HUES48 (cell line): Measurements from ENCODE around the gene ABCB8.
A peak's percentile ranks its signal among the peaks of the same experiment; 100 is the strongest.

ENCODE experiments used
- H3K27ac ChIP-seq: one replicate; pipeline ENCODE4 v1.7.0; 2013; ENCODE audit warnings: low read depth, low read length, inconsistent platforms
- H3K27me3 ChIP-seq: 2 replicates; pipeline ENCODE4 v1.6.1; 2013; ENCODE audit warnings: mild to moderate bottlenecking, low read length; ENCODE audit not compliant: control insufficient read depth, insufficient read depth
- H3K36me3 ChIP-seq: 2 replicates; pipeline ENCODE4 v1.6.1; 2013; ENCODE audit warnings: low read length; ENCODE audit not compliant: control insufficient read depth, insufficient read depth
- H3K4me1 ChIP-seq: 2 replicates; pipeline ENCODE4 v1.6.1; 2013; ENCODE audit warnings: mild to moderate bottlenecking, low read length; ENCODE audit not compliant: control insufficient read depth, insufficient read depth
- H3K4me3 ChIP-seq: 2 replicates; pipeline ENCODE4 v1.5.1; 2013; ENCODE audit warnings: mild to moderate bottlenecking, low read depth, low read length
- H3K9ac ChIP-seq: 2 replicates; pipeline ENCODE4 v1.6.1; 2013; ENCODE audit warnings: mild to moderate bottlenecking, low read depth, low read length, moderate library complexity
- H3K9me3 ChIP-seq: 2 replicates; pipeline ENCODE4 v1.6.1; 2013; ENCODE audit warnings: low read length; ENCODE audit not compliant: control insufficient read depth, insufficient read depth

The ABCB8 gene

GRCh38 chr7:151058781-151059366 is 30.6 kb downstream of the ABCB8 start:
- Histone ChIP-seq H3K4me1 (peaks cover 44% of the 10 kb centered on the region), H3K27me3 (peaks cover 4% of the 10 kb centered on the region; the same call in 1 of the 2 replicates), H3K27ac (peak overlapping the region; percentile 91), H3K9ac (no peak overlapping the region), H3K4me3 (peak overlapping the region; percentile 86), H3K9me3 (no peaks in the 10 kb centered on the region), H3K36me3 (no peaks in the 10 kb centered on the region)

- Histone ChIP-seq H3K4me1 (peaks cover 44% of the 10 kb centered on the region), H3K27ac (peak within 1 kb of the TSS; percentile 91)
Observed at GRCh38 chr7:151059367-151060112, 31.3 kb downstream of the ABCB8 start, which contains the start of gene SLC4A2. TSS of gene SLC4A2 (plus strand) at chr7:151059589. CDS start at chr7:151061988, 2,399 bp downstream.

GRCh38 chr7:151060113-151060415 is 31.8 kb downstream of the ABCB8 start:
- Histone ChIP-seq H3K4me1 (peaks cover 44% of the 10 kb centered on the region), H3K9me3 (no peaks in the 10 kb centered on the region), H3K4me3 (peak overlapping the region; percentile 86), H3K27ac (peak overlapping the region; percentile 91), H3K9ac (peak overlapping the region; percentile 13; the same call in 1 of the 2 replicates), H3K27me3 (peaks cover 4% of the 10 kb centered on the region; the same call in 1 of the 2 replicates), H3K36me3 (peaks cover 7% of the 10 kb centered on the region)

More at GRCh38 chr7:151059367-151060112, 31.3 kb downstream of the ABCB8 start, which contains the start of gene SLC4A2:
- Histone ChIP-seq H3K9me3 (no peaks in the 10 kb centered on the region), H3K4me3 (peak within 1 kb of the TSS; percentile 86), H3K9ac (peak within 1 kb of the TSS; percentile 13; the same call in 1 of the 2 replicates), H3K36me3 (peaks cover 2% of the 10 kb centered on the region), H3K27me3 (peaks cover 4% of the 10 kb centered on the region; the same call in 1 of the 2 replicates)

- H3K9me3 ChIP-seq: no peaks in the 10 kb centered on the region
- peaks cover 44% of the 10 kb centered on the region for H3K4me1 ChIP-seq
- peaks cover 4% of the 10 kb centered on the region; the same call in 1 of the 2 replicates for H3K27me3 ChIP-seq
- peak overlapping the region; percentile 13; the same call in 1 of the 2 replicates for H3K9ac ChIP-seq
- H3K4me3 ChIP-seq: peak overlapping the region; percentile 86
- peaks cover 12% of the 10 kb centered on the region for H3K36me3 ChIP-seq
- H3K27ac ChIP-seq: peak overlapping the region; percentile 91
Observed at GRCh38 chr7:151060416-151061212, 32.4 kb downstream of the ABCB8 start.

GRCh38 chr7:151061213-151062110 is 33.2 kb downstream of the ABCB8 start:
- Histone ChIP-seq H3K4me3 (peak overlapping the region; percentile 86), H3K27me3 (peaks cover 2% of the 10 kb centered on the region; the same call in 1 of the 2 replicates), H3K4me1 (peaks cover 42% of the 10 kb centered on the region), H3K9ac (no peak overlapping the region; the same call in 1 of the 2 replicates), H3K27ac (peak overlapping the region; percentile 91), H3K9me3 (no peaks in the 10 kb centered on the region), H3K36me3 (peaks cover 20% of the 10 kb centered on the region)

- Histone ChIP-seq H3K4me3 (peak overlapping the region; percentile 86), H3K27ac (peak overlapping the region; percentile 91)
Observed at GRCh38 chr7:151062111-151062398, 33.8 kb downstream of the ABCB8 start.

GRCh38 chr7:151062399-151063211 is 34.4 kb downstream of the ABCB8 start:
- Histone ChIP-seq H3K9me3 (no peaks in the 10 kb centered on the region), H3K9ac (peak overlapping the region; percentile 55; the same call in 1 of the 2 replicates), H3K27me3 (no peaks in the 10 kb centered on the region), H3K4me3 (peak overlapping the region; percentile 71), H3K27ac (peak overlapping the region; percentile 91), H3K36me3 (peaks cover 31% of the 10 kb centered on the region), H3K4me1 (peaks cover 38% of the 10 kb centered on the region)

More at GRCh38 chr7:151062111-151062398, 33.8 kb downstream of the ABCB8 start:
- H3K36me3 ChIP-seq: peaks cover 26% of the 10 kb centered on the region
- H3K9me3 ChIP-seq: no peaks in the 10 kb centered on the region
- H3K4me1 ChIP-seq: peaks cover 36% of the 10 kb centered on the region
- no peak overlapping the region; the same call in 1 of the 2 replicates for H3K9ac ChIP-seq
- H3K27me3 ChIP-seq: no peaks in the 10 kb centered on the region

GRCh38 chr7:151063212-151063561 is 34.9 kb downstream of the ABCB8 start:
- Histone ChIP-seq H3K27ac (peak overlapping the region; percentile 91), H3K4me3 (peak overlapping the region; percentile 71), H3K27me3 (no peaks in the 10 kb centered on the region), H3K9ac (no peak overlapping the region), H3K36me3 (peaks cover 37% of the 10 kb centered on the region), H3K4me1 (peaks cover 41% of the 10 kb centered on the region), H3K9me3 (no peaks in the 10 kb centered on the region)

GRCh38 chr7:151064454-151064853 is 36.2 kb downstream of the ABCB8 start:
- Histone ChIP-seq H3K4me3 (no peak overlapping the region), H3K27ac (no peak overlapping the region), H3K9ac (no peak overlapping the region), H3K9me3 (no peaks in the 10 kb centered on the region), H3K27me3 (no peaks in the 10 kb centered on the region), H3K36me3 (peaks cover 48% of the 10 kb centered on the region), H3K4me1 (peaks cover 31% of the 10 kb centered on the region)
